DMS153 treated with DMSO at 0.1 percent for 48 hours (cell line): ENCODE results near the gene OR10AD1.
"Not testable (repeated sequence)": the region's sequence is repeated elsewhere in the genome, so short reads cannot be mapped to it uniquely, and the experiment has no call there.

Experiments
- DNase-seq: peaks from one replicate; lab custom pipeline; 2025; ENCODE audit not compliant: unreplicated experiment; lab: John Stamatoyannopoulos, UW

OR10AD1 gene, protein sequence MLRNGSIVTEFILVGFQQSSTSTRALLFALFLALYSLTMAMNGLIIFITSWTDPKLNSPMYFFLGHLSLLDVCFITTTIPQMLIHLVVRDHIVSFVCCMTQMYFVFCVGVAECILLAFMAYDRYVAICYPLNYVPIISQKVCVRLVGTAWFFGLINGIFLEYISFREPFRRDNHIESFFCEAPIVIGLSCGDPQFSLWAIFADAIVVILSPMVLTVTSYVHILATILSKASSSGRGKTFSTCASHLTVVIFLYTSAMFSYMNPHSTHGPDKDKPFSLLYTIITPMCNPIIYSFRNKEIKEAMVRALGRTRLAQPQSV

DNA sequence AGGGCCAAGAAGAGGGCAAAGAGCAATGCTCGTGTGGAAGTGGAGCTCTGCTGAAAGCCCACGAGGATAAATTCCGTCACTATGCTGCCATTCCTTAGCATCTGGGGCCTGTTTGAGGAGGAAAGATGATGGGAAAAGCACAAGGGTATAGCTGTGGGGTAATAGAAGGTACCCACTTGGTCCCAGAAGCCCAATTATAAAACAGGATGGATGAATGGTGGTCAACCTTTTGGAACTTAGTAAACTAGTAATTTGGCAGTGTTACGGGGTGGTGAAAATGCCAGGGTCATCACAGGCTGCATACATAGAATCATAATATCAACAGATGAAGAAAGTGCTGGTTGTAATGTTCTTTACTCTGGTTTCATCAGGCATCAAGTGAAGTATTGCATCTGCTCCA is at the start of gene OR10AD1:
Gene OR10AD1 (minus strand): TSS at position 101 of the 400 bp plus-strand sequence. CDS start 0 bp downstream, at position 101.
- DNase-seq: no peak

DNA sequence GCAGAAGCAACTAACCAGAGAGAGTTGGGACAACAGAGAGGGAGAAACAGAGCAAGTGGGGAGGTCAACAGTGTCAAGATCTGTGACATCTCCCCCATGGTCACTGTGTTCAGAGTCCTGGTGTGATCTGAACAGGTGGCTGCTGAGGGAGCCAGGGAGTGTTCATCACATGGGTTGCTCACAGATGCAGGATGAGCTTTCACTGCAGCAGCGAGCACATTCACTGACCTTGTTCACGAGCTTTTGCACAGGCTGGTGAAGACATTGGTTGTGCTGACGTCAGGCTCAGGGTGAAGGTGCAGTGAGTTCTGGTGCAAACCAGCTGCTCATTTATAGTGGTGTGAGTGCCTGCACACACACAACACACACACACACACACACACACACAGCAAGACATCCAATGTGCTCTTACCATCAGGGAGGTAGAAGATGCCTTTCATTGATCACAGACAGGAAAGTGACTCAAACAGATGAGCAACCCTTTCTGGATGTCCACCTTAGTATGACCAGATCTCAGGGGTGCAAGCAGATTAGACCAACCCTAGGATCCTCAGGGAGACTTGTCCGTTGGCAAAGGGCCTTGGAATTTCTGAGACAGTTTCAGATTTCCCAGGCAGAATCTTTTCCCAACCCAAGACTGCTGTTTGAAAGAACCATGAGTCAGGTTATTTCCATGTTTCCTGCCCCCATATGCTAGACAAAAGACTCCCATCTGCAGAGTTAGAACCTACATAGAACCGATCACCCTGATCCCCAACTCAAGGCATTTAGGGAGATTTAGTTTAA is 44.3 kb upstream of the OR10AD1 start:
- DNase-seq: no peak

DNA sequence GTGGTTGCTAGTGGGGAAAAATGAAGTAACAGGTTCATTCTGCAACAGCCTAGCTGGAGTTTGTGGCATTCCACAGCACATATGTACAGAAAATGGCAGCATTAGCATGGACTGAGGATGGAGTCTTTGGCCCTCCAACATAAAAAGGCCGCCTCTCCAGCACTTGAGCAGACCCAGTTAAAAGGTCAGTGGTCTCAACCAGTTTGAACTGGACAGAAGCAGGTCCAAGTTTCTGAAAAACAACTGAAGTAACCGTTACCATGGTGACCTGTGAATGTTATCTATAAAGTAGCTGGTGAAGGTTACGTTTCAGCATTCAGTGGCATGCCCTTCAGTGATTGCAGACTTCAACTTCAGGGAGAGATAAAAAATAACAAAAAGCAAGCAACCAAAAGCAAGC is 34.1 kb upstream of the OR10AD1 start:
- DNase-seq: no peak

DNA sequence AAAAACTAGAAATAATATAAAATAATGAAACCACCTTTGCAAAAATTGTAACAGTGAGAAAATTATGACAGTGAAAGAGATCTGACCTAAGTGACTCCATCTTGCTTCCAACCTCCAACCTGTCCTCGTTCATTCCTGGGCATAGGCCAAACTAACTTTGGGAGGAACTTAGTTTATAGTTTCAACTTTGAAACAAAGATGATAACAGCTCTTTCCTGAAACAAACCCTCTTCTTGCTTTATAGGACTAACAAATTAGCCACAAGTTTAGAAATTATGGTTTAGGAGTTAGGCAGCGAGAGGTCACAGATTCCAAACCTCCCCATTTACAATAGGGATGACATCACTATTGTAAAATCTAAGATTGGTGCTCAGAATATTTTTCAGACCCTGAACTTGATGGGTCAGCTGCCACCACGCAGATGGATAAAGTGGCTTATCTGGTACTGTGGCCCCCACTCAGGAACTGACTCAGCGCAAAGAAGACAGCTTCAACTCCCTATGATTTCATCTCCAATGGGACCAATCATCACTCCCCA is 32.8 kb upstream of the OR10AD1 start:
- no peak for DNase-seq

DNA sequence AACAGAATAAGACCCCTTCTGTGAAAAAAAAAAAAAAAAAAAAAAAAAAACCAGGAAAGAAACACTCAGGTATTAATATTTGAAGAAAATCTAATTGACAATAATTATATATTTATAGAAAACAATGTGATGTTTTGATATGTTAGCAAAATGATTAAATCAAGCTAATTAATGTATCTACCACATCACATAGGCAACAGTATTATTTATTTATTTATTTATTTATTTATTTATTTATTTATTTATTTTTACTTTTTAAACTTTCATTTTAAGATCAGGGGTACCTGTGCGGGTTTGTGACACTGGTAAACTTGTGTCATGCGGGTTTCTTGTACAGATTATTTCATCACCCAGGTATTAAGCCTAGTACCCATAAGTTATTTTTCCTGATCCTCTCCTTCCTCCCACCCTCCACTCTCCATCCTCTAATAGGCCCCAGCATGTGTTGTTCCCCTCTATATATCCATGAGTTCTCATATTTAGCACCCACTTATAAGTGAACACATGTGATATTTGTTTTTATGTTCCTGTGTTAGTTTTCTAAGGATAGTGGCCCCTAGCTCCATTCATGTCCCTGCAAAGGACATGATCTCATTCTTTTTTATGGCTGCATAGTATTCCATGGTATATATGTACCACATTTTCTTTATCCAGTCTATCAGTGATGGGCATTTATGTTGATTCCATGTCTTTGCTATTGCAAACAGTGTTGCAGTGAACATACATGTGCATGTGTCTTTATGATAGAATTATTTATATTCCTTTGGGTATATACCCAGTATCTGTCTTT is 28.3 kb upstream of the OR10AD1 start:
- DNase-seq: not testable (repeated sequence)

DNA sequence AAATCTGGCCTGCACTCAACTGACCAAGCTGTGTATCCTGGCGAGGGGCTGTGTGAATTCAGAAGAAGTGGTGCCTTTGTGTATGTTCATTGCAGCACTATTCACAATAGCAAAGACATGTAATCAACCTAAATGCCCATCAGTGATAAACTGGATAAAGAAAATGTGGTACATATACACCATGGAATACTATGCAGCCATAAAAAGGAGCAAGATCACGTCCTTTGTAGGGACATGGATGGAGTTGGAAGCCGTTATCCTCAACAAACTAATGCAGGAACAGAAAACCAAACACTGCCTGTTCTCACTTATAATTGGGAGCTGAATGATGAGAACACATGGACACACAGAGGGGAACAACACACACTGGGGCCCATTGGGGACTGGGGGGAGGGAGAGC is 21.4 kb upstream of the OR10AD1 start:
- DNase-seq: not testable (repeated sequence)

DNA sequence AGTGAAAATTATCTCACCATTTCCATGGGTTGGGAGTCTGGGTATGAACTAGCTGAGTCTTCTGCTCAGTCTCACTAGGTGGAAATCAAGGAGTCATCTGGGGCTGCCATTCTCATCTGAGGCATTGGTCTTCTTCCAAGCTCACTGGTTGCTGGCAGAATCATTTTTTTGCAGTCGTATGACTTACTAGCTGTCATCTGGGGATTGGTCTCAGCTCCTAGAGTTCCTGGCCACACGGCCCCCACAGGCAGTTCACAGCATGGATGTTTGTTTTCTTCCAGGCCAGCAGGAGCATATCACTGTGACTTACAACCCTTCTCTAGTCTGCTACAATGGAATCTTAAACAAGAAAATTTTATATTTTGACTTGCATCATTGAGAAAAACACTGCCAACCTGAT is 18.6 kb upstream of the OR10AD1 start:
- DNase-seq: no peak

DNA sequence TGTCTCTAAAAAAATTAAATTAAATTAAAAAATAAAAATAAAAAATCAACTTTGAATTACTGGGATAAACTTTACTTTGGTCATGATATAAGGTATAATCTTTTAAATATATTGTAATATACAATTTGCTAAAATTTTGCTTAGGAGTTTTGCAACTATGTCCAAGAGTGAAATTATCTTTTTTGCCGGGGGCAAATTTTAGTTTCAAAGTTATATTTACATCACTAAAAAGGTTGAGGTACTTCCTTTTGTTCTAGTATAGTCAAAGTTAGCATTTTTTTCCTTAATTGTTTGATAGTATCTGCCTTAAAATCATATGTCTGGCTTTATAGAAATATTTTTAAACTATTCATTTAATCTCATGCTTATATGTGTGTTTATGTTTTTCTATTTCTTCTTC is 17.6 kb upstream of the OR10AD1 start:
- no peak for DNase-seq

DNA sequence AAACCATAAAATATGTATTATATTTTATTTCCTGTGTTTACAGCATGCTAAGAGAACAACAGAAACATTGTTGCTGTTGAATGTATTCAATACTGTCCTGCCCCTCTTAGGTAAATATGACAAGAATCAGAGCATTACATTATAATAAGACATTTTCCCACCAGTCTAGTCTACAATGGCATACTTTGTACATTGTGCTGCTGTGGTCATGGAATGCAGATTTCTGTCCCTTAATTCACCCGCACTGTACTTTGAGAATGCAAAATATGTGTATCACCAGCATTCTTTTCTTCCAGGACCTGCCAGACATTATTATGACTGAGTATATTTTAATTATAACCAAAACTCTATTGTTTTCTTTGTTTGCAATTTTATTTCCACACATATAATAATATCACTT is 16.5 kb upstream of the OR10AD1 start:
- no peak for DNase-seq

DNA sequence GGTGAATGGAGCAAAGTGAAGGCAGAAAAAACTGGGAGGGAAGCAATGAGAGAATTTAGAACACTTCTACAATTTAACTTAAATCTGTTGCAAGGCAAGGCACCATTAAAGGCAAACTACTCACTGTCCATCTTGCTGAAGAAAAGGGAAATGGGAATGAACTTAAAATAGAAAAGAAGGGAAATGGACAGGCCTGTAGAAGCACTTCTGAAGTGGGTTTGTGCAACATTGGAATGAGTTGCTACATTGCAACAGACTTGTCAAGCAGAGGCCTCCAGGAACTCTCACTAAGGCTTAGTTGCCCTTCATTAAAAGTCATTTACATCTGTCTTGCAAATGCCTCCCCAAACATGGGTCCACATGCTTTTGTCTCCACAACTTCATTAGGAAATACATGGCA is 13.7 kb upstream of the OR10AD1 start:
- DNase-seq: no peak

DNA sequence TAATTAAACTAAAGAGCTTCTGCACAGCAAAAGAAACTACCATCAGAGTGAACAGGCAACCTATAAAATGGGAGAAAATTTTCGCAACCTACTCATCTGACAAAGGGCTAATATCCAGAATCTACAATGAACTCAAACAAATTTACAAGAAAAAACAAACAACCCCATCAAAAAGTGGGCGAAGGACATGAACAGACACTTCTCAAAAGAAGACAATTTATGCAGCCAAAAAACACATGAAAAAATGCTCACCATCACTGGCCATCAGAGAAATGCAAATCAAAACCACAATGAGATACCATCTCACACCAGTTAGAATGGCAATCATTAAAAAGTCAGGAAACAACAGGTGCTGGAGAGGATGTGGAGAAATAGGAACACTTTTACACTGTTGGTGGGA is 6.4 kb upstream of the OR10AD1 start:
- DNase-seq: not testable (repeated sequence)

DNA sequence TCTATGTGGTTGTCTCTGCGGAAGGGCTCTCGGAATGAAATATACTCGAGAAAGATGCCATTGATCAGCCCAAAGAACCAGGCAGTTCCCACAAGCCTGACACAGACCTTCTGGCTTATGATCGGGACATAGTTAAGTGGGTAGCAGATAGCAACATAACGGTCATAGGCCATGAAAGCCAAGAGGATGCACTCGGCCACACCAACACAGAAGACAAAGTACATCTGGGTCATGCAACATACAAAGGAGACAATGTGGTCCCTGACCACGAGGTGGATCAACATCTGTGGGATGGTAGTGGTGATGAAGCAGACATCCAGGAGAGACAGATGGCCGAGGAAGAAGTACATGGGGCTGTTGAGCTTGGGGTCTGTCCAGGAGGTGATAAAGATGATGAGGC is 326 bp downstream of the OR10AD1 start:
- DNase-seq: no peak

DNA sequence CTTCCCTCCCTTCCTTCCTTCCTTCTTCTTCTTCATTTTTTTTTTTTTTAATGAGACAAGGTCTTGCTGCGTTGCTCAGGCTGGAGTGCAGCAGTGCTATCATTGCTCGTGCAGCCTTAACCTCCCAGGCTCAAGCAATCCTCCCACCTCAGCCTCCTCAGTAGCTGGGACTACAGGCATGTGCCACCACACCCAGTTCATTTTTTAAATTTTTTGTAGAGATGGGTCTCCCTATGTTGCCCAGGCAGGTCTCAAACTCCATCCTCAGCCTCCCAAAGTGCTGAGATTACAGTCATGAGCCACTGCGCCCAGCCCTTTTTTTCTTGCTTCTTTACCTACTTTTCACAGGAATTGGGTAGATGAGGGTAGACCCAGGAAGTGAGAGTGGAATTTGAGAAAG is 1.6 kb downstream of the OR10AD1 start:
- DNase-seq: no peak

DNA sequence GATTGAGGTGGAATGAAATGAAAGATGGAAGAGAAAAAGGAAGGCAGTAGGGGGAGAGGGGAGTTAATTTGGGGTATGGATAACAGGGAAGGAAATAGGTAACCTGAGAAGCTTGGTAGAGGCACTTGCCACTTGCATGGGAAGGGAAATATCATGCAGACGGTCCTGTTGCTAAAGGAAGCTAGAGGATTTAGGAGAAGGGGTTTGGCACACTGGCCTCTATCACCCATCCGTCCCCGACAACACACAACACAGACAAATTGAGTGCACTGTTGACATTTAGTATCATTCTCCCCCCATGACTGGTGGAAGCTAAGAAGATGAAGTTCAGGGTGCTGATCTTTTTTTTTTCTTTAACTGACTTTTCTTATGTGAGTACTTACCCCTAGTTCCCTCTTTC is 2.0 kb downstream of the OR10AD1 start:
- no peak for DNase-seq

DNA sequence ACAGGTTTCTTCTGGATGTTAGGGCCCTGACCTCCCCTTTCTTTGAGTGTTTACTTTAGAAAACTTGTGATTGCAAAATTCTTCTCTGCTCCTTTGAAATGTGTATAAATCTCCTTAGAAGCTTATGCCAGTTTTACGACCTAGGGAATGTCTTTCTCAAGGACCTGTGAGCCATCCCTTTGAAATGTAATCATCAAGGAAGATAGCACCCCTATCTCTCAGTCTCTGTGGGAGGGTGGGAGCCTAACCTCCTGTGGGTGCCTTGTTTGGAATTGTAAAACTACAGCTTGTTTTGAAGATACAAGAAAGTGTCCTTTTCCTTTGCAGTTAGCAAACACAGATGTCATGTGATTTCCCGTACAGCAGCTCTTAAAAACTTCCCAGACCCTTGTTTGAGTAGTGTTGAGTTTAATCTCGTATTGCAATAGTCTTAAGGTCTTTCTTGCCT is 3.3 kb downstream of the OR10AD1 start:
- no peak for DNase-seq

DNA sequence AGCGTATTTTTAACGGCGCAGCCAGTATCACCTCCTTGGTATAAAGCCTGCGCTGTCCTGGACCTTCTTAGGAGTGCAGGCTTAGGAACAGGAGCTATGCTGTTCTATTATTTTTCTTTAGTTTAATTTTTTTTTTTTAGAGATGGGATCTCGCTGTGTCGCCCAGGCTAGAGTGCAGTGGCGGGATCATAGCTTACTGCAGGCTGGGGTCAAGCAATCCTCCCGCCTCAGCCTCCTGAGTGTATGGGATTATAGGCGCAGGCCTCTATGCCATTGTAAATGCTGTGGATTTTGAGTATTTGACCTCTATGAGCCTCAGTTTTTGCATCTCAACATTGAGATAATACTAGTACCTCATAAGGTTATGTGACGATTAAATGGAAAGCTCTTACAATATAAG is 4.1 kb downstream of the OR10AD1 start:
- DNase-seq: no peak

DNA sequence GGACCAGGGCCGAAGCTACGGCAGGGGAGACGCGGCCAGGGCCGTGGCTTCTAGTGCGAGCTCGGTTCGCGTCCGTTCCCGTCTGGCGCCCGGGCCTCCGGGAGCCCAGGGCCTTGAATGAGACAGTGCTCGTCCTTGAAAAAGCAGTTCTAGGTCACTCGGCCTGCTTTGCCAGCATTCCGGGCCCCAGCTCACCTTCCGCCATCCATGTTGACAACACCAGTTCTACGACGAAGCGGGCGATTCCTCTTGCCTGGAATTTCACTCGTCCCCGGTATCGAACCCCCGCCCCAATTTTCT is 4.5 kb downstream of the OR10AD1 start:
- no peak for DNase-seq

DNA sequence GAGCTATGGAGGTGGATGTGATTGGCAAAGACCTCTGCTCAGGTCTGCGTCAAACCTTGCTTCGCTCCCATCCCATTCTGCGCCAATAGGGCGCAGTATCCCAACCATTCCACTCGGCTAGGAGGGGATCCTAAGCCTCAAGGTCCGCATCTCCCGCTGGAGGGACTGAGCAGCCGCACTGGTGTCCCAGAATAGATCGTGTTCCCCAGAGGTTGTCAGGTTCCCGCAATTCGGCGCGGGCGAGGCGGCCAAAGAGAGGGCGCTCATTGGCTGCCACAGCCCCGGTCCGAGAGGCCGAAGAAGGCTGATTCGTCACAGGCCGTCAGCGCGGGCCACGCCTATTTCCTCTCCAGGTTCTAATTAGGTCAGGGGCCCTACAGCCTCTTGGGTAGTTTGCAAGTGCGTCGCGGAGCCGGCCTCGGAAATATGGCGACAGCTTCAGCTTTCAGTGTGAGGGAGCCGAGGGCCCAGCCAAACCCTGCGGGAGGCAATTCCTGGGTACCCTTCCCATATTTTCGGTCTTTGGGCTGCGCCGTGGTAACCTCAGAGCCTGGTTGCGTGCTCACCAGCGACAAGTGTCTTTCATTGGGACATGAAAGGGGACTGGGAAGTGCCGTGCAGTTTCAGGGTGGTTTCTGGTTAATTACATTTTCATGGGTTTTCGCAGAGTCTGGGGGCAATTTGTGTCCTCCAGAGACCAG is 5.0 kb downstream of the OR10AD1 start:
- DNase-seq: peak; percentile 94

DNA sequence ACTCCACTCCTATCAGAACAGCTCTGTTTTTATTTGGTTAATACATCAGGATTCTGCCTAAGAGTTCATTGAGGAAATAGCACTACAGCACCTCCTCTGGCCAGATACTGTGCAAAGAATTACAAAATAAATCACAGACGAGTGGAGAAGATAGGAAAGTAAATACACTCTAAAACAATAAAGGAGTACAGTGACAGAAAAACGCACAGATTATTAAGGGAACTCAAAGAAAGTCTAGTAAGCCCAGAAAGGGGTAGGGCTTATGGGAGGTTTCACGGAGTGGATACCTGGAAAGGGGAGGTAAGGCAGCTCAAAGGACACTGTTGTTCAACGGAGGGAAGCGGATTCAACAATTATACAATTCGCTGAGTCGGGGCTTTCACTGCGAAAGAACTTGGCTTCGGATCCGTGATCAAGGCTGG is 5.5 kb downstream of the OR10AD1 start:
- peak; percentile 80 for DNase-seq

DNA sequence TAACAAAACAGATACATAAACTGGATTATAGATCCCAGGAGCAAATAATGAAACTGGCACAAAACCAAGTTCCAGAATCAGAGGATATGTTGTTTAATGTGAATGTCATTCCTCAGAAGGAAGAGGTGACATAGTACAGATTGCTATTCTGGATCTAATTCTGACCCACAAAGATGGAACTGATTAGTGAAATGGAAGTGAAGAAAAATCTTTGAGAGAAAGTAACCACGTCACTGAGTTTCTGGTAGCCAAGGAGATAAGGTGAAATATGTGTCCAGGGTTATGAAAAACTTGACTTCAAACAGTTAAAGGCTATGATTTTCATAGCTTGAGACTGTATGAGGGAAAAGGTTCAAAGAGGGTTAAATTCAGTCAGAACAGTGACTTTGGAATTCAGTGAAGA is 8.3 kb downstream of the OR10AD1 start:
- DNase-seq: no peak

DNA sequence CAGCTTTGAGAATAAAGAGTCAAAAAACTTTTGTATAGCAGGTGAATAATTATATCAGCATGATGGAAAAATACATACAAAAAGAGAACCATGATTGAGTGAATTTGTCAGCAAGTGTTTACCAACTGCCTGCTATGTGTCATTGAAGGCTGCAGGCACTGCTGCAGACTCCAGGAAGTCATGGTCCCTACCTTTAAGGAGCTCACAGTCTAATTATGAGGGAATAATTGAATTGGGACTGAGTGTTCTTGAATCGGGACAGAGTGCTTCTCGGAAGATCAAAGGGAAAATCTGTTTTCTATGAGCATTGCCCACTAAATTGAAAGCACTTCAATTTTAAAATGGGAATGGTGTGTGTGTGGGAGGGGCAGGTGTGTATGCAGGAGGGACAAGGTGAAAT is 9.5 kb downstream of the OR10AD1 start:
- DNase-seq: no peak
